ENCODE results near the gene TAX1BP1. TPM values are rescaled to one million over a fixed set of nuclear protein-coding genes. Genes with fewer than 3 reads are reported as not detected.

The TAX1BP1 gene
- total and polyA plus RNA-seq, 2 donors (not counting 3 experiments of a cell fraction or from before 2014, with no cell fraction given), result 77.7 to 93.2 TPM

DNA sequence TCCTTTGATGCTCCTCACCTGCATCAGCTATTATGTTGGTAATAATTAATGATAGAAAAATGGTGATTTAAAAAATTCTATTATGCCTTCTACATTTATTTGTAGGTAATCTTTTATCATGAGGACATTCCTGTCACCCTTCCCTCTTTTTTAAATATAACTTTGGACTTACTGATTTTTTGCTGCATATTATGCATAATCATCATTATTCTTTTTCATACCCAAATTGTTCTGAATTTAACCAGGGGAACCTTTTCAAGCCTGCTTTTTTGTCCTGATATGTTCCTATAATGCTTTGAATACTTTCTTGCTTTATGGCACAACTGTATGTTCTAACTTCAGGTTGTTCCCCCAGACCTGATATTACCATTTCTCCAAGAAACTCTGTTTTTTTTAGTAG is 48.5 kb downstream of the TAX1BP1 start:
- dilution Hi-C loops (cut with MboI; ENCODE audit: extremely low pct_ligation_motif_present, low sequenced_read_pairs) (no loop called here), intact Hi-C loops (cut with micrococcal nuclease) (no loop called here)
- ChIA-PET CTCF (interaction anchor here (0.8 to 3.9 kb wide), 3 partner anchors 12 to 133 kb away, joined by 3 to 13 read pairs (median 4); no protein-coding TSS in a partner anchor), POLR2A (no interaction called here)
- Histone ChIP-seq H3K4me1 (ENCODE audit: control insufficient read depth, extremely low read depth, insufficient read depth, low read length) (peaks cover 2% of the 10 kb centered on the region), H3K36me3 (ENCODE audit: control insufficient read depth in 2 of 2, extremely low read depth in 1 of 2, insufficient read depth in 2 of 2, low read length in 2 of 2) (peaks cover 4 to 14% of the 10 kb centered on the region in 2 experiments), H3K27me3 (ENCODE audit: control insufficient read depth in 2 of 2, insufficient read depth in 2 of 2, low read length in 2 of 2) (no peaks in the 10 kb centered on the region), H3K9me1 (replicated peaks; ENCODE audit: control insufficient read depth, extremely low read depth, insufficient read depth, low read length) (no peaks in the 10 kb centered on the region), H4K20me1 (replicated peaks; ENCODE audit: control insufficient read depth, extremely low read depth, insufficient read depth, low read length) (no peaks in the 10 kb centered on the region), H3K27ac (ENCODE audit: insufficient read depth, low read depth, low read length) (no peak overlapping the region), H2AFZ (ENCODE audit: low read depth, low read length) (no peak overlapping the region), H3K9ac (replicated peaks; ENCODE audit: extremely low read depth, insufficient read depth, low read length) (no peak overlapping the region), H3K4me3 (replicated peaks in 1 of 3; ENCODE audit: insufficient read depth in 1 of 3, low read depth in 1 of 3, low read length in 3 of 3) (no peak overlapping the region), H3K4me2 (ENCODE audit: insufficient read depth, low read length) (no peak overlapping the region), H3K79me2 (ENCODE audit: control insufficient read depth, insufficient read depth, low read length) (no peaks in the 10 kb centered on the region), H3K9me3 (replicated peaks; ENCODE audit: control insufficient read depth, insufficient read depth, low read length) (no peaks in the 10 kb centered on the region)
- FAIRE-seq (no peak), DNase-seq (ENCODE audit: low read depth, low spot score) (no peak)
- no TSS peak for BruUV-seq (replicated peaks)
- no peak for TF ChIP-seq MYC (IDR thresholded peaks at IDR 0.05; ENCODE audit: low read depth, low read length)
- no peak for TF ChIP-seq FOS (IDR thresholded peaks at IDR 0.05; ENCODE audit: borderline replicate concordance, insufficient read depth, low read length)
- TF ChIP-seq JUN (IDR thresholded peaks at IDR 0.05; ENCODE audit: borderline replicate concordance, insufficient read depth, insufficient read length, low read depth), result no peak
- TF ChIP-seq MAX (IDR thresholded peaks at IDR 0.05; ENCODE audit: insufficient read depth, insufficient read length), result no peak
- TF ChIP-seq GATA2 (IDR thresholded peaks at IDR 0.05; ENCODE audit: insufficient read depth, insufficient read length, low read depth, low read length), result no peak
- TF ChIP-seq EZH2 (IDR thresholded peaks at IDR 0.05; ENCODE audit: borderline replicate concordance, low read depth, low read length, severe bottlenecking), result no peak
- no peak for TF ChIP-seq CTCF (IDR thresholded peaks at IDR 0.05; ENCODE audit: extremely low read depth in 1 of 2, insufficient read depth in 1 of 2, low read depth in 1 of 2, low read length in 2 of 2)
- TF ChIP-seq POLR2AphosphoS5 (IDR thresholded peaks at IDR 0.05; ENCODE audit: insufficient read depth, low read depth, low read length), result no peak
- no peak for TF ChIP-seq POLR2A (IDR thresholded peaks at IDR 0.05; ENCODE audit: low read depth, low read length)

All from endothelial cell of umbilical vein (primary cell).